ENCODE results near the gene CHADL.

Gene CHADL

GRCh38 chr22:41239443-41240128 is 1.1 kb downstream of the CHADL start:
- no peaks in the 10 kb centered on the region for H3K79me2 ChIP-seq
- no peak overlapping the region for H2AFZ ChIP-seq
- H3K9ac ChIP-seq = no peak overlapping the region
- no peak overlapping the region for H3K27ac ChIP-seq
- H3K4me1 ChIP-seq = no peaks in the 10 kb centered on the region
- no peak for TF ChIP-seq CTCF (IDR thresholded peaks at IDR 0.05)
- no peaks in the 10 kb centered on the region for H3K27me3 ChIP-seq (ENCODE audit: control insufficient read depth, insufficient read depth, low read length)
- H3K9me3 ChIP-seq (ENCODE audit: control insufficient read depth, low read length) = no peaks in the 10 kb centered on the region
- H3K4me3 ChIP-seq (ENCODE audit: low read depth, low read length) = no peak overlapping the region
- H3K36me3 ChIP-seq (ENCODE audit: control insufficient read depth, insufficient read depth, low read length) = no peaks in the 10 kb centered on the region
- no peak overlapping the region for H3K4me2 ChIP-seq (ENCODE audit: low read length)

GRCh38 chr22:41238570-41239442 is 1.9 kb downstream of the CHADL start:
- no peak overlapping the region for H3K9ac ChIP-seq
- H3K27me3 ChIP-seq (ENCODE audit: control insufficient read depth, insufficient read depth, low read length) = no peaks in the 10 kb centered on the region
- H3K36me3 ChIP-seq (ENCODE audit: control insufficient read depth, insufficient read depth, low read length) = no peaks in the 10 kb centered on the region
- no peak overlapping the region for H2AFZ ChIP-seq
- H3K4me3 ChIP-seq (ENCODE audit: low read depth, low read length) = no peak overlapping the region
- TF ChIP-seq CTCF (IDR thresholded peaks at IDR 0.05) = no peak
- no peak overlapping the region for H3K4me2 ChIP-seq (ENCODE audit: low read length)
- H3K79me2 ChIP-seq = no peaks in the 10 kb centered on the region
- H3K4me1 ChIP-seq = no peaks in the 10 kb centered on the region
- no peaks in the 10 kb centered on the region for H3K9me3 ChIP-seq (ENCODE audit: control insufficient read depth, low read length)
- no peak overlapping the region for H3K27ac ChIP-seq

GRCh38 chr22:41237707-41238569 is 2.8 kb downstream of the CHADL start:
- peak overlapping the region; percentile 49 for H3K4me2 ChIP-seq (ENCODE audit: low read length)
- no peaks in the 10 kb centered on the region for H3K9me3 ChIP-seq (ENCODE audit: control insufficient read depth, low read length)
- no peaks in the 10 kb centered on the region for H3K4me1 ChIP-seq
- H2AFZ ChIP-seq = peak overlapping the region; percentile 78
- H3K36me3 ChIP-seq (ENCODE audit: control insufficient read depth, insufficient read depth, low read length) = no peaks in the 10 kb centered on the region
- no peak overlapping the region for H3K9ac ChIP-seq
- H3K27me3 ChIP-seq (ENCODE audit: control insufficient read depth, insufficient read depth, low read length) = no peaks in the 10 kb centered on the region
- H3K79me2 ChIP-seq = no peaks in the 10 kb centered on the region
- H3K27ac ChIP-seq = no peak overlapping the region
- TF ChIP-seq CTCF (IDR thresholded peaks at IDR 0.05) = peak; percentile 39
- H3K4me3 ChIP-seq (ENCODE audit: low read depth, low read length) = no peak overlapping the region

GRCh38 chr22:41237036-41237706 is 3.6 kb downstream of the CHADL start:
- H3K79me2 ChIP-seq = no peaks in the 10 kb centered on the region
- TF ChIP-seq CTCF (IDR thresholded peaks at IDR 0.05) = no peak
- H3K9ac ChIP-seq = no peak overlapping the region
- H3K36me3 ChIP-seq (ENCODE audit: control insufficient read depth, insufficient read depth, low read length) = no peaks in the 10 kb centered on the region
- no peak overlapping the region for H3K27ac ChIP-seq
- H3K4me3 ChIP-seq (ENCODE audit: low read depth, low read length) = no peak overlapping the region
- H3K4me2 ChIP-seq (ENCODE audit: low read length) = peak overlapping the region; percentile 44
- no peaks in the 10 kb centered on the region for H3K4me1 ChIP-seq
- H2AFZ ChIP-seq = peak overlapping the region; percentile 78
- no peaks in the 10 kb centered on the region for H3K9me3 ChIP-seq (ENCODE audit: control insufficient read depth, low read length)
- no peaks in the 10 kb centered on the region for H3K27me3 ChIP-seq (ENCODE audit: control insufficient read depth, insufficient read depth, low read length)
